HFFc6 (cell line): ENCODE data around the gene CHD9NB. TPM values are rescaled to one million over a fixed set of nuclear protein-coding genes. Genes with fewer than 3 reads are reported as not detected.

Experiments used
- DNase-seq: peaks from one replicate; pipeline ENCODE4 v3.0.0-alpha.2; 2018
- H3K27ac Mint-ChIP-seq: 2 replicates; pipeline ENCODE4 v1.8.0; 2020; ENCODE audit warnings: mild to moderate bottlenecking, mixed read lengths
- H3K27me3 Mint-ChIP-seq: 2 replicates; pipeline ENCODE4 v1.8.0; 2021; ENCODE audit warnings: mild to moderate bottlenecking, moderate library complexity, mixed read lengths; ENCODE audit not compliant: insufficient read depth
- H3K36me3 Mint-ChIP-seq: 2 replicates; pipeline ENCODE4 v1.8.0; 2021; ENCODE audit warnings: low read depth, mixed read lengths
- H3K4me1 Mint-ChIP-seq: 2 replicates; pipeline ENCODE4 v1.8.0; 2020; ENCODE audit warnings: low read depth, mixed read lengths
- H3K4me3 Mint-ChIP-seq: 2 replicates; pipeline ENCODE4 v1.8.0; 2020; ENCODE audit warnings: mild to moderate bottlenecking, moderate library complexity, mixed read lengths
- H3K9me3 Mint-ChIP-seq: 2 replicates; pipeline ENCODE4 v1.8.0; 2020; ENCODE audit warnings: mild to moderate bottlenecking, mixed read lengths
- total RNA-seq, 6 experiments: library from RNA; stranded (reverse); fragmentation: NEBNext Ultra II Directional; extraction: Animal tissue kit (Norgen Biotek cat#: 25700); gene quantifications; 2 replicates in 1 of 6; 3 replicates in 5 of 6; pipeline ENCODE4 v1.2.3, GENCODE V29; 2021
- TF ChIP-seq, protein P1 (sequence below): fragments of 200-600 bp; sonication (generic); IDR thresholded peaks from 2 replicates; pipeline ENCODE4 v1.5.0; 2021; ENCODE audit warnings: antibody characterized with exemption, mild to moderate bottlenecking

The CHD9NB gene
- total RNA-seq, 6 experiments from 2014 or later, result 2.1 to 4.0 (median 3.1) TPM

GRCh38 chr16:53034306-53034705 is 18.4 kb downstream of the CHD9NB start:
- TF ChIP-seq, protein P1, sequence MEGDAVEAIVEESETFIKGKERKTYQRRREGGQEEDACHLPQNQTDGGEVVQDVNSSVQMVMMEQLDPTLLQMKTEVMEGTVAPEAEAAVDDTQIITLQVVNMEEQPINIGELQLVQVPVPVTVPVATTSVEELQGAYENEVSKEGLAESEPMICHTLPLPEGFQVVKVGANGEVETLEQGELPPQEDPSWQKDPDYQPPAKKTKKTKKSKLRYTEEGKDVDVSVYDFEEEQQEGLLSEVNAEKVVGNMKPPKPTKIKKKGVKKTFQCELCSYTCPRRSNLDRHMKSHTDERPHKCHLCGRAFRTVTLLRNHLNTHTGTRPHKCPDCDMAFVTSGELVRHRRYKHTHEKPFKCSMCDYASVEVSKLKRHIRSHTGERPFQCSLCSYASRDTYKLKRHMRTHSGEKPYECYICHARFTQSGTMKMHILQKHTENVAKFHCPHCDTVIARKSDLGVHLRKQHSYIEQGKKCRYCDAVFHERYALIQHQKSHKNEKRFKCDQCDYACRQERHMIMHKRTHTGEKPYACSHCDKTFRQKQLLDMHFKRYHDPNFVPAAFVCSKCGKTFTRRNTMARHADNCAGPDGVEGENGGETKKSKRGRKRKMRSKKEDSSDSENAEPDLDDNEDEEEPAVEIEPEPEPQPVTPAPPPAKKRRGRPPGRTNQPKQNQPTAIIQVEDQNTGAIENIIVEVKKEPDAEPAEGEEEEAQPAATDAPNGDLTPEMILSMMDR, result no peak
- no peak overlapping the region for H3K4me3 Mint-ChIP-seq
- peak; percentile 78 for DNase-seq
- peaks cover 22% of the 10 kb centered on the region for H3K9me3 Mint-ChIP-seq
- H3K36me3 Mint-ChIP-seq, result peaks cover 26% of the 10 kb centered on the region
- H3K27ac Mint-ChIP-seq, result peak overlapping the region; percentile 71
- peaks cover 44% of the 10 kb centered on the region for H3K4me1 Mint-ChIP-seq
- H3K27me3 Mint-ChIP-seq, result no peaks in the 10 kb centered on the region; the same call in none of the 2 replicates

DNA sequence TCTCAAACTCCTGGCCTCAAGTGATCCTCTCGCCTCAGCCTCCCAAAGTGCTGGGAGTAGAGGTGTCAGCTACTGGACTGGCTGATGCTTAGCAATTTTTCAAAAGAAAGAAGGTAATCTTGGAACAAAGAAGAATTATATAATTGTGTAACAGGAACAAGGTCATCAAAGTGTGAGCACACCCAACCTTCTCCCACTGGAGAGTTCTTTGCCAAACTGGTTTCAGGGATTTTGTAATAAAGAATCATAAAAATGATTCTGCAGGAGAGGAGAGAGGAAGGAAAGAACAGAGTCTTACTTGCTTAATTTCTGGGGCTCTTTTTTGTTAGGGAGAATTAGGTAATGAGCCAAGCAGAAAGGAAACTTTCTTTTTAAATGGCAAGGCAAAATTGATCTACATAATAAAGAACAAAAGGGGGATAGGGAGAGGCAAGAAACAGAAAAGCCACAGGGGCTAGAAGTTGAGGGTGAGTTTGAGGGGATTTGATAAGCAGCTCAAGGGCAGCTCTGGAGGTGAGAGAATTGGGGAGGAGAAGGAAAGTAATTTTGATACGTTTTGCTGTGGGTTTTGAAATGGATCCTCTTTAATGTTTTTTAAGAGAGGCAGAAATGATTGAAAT is 21.3 kb downstream of the CHD9NB start:
- no peak overlapping the region for H3K27ac Mint-ChIP-seq
- H3K36me3 Mint-ChIP-seq, result peaks cover 22% of the 10 kb centered on the region
- no peak for DNase-seq
- H3K27me3 Mint-ChIP-seq, result no peaks in the 10 kb centered on the region; the same call in none of the 2 replicates
- peaks cover 22% of the 10 kb centered on the region for H3K9me3 Mint-ChIP-seq
- H3K4me3 Mint-ChIP-seq, result no peak overlapping the region
- TF ChIP-seq, protein P1, result no peak
- peaks cover 38% of the 10 kb centered on the region for H3K4me1 Mint-ChIP-seq

GRCh38 chr16:53029971-53030370 is 22.7 kb downstream of the CHD9NB start:
- TF ChIP-seq, protein P1, result no peak
- no peaks in the 10 kb centered on the region; the same call in none of the 2 replicates for H3K27me3 Mint-ChIP-seq
- H3K27ac Mint-ChIP-seq, result no peak overlapping the region
- peaks cover 18% of the 10 kb centered on the region for H3K36me3 Mint-ChIP-seq
- H3K4me3 Mint-ChIP-seq, result no peak overlapping the region
- H3K9me3 Mint-ChIP-seq, result peaks cover 21% of the 10 kb centered on the region
- H3K4me1 Mint-ChIP-seq, result peaks cover 30% of the 10 kb centered on the region
- no peak for DNase-seq

- Mint-ChIP-seq H3K27me3 (peaks cover 2% of the 10 kb centered on the region; the same call in 1 of the 2 replicates), H3K4me1 (peaks cover 12% of the 10 kb centered on the region), H3K4me3 (no peak overlapping the region), H3K36me3 (no peaks in the 10 kb centered on the region), H3K27ac (no peak overlapping the region), H3K9me3 (no peaks in the 10 kb centered on the region)
- no peak for DNase-seq
- TF ChIP-seq, protein P1, result no peak
These were observed 28.7 kb downstream of the CHD9NB start for GRCh38 chr16:53024045-53024444.

DNA sequence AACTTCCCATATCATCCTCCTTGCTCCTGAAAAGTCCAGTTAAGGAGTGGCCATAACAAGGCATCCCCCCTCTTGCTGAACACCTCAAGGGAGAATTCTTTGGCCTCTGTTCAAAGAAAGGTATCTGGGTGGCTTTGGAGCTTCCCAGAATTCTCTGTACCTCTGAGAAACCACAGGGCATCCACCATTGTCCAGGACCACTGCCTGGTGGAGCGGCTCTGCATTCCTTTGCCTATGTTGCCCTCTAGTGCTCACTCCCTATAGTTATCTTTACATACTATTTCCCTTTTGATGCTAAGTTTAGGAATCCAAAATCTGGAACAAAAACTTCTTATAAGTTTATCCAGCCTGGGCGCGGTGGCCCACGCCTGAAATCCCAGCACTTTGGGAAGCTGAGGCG is 30.3 kb downstream of the CHD9NB start:
- Mint-ChIP-seq H3K9me3 (no peaks in the 10 kb centered on the region), H3K36me3 (no peaks in the 10 kb centered on the region), H3K4me1 (peaks cover 12% of the 10 kb centered on the region), H3K4me3 (no peak overlapping the region), H3K27ac (no peak overlapping the region), H3K27me3 (peaks cover 2% of the 10 kb centered on the region; the same call in 1 of the 2 replicates)
- TF ChIP-seq, protein P1, result peak; percentile 84
- peak; percentile 50 for DNase-seq
